Erythroblast (primary cell): ENCODE measurements around the gene MIA3.

Experiments used
- GATA1 ChIP-seq: IDR thresholded peaks from 2 replicates; pipeline ENCODE4 v1.6.1; 2011; ENCODE audit warnings: low read depth, mild to moderate bottlenecking, control low read depth, low read length, moderate library complexity
- POLR2A ChIP-seq: IDR thresholded peaks from 2 replicates; pipeline ENCODE4 v1.6.1; 2011; ENCODE audit warnings: mild to moderate bottlenecking, low read length

DNA sequence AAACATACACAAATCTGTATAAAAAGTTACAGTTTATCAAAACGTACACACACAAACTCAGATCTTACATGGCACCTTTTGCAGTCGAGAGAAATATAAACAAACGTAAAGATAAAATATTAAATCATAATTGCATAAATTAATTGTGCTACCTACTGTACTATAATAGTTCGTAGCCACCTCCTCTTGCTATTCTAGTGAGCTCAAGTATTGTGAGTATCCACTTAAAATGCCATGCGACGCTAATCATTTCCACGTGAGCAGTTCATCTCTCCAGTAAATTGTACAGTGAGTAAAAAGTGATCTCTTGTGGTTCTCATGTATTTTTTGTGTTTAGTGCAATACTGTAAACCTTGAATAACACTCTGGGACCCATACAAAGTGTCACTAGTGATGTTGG is 6.3 kb downstream of the MIA3 start:
- no peak for TF ChIP-seq POLR2A
- TF ChIP-seq GATA1: no peak
